Ramos (cell line): ENCODE results near the gene SWAP70.

Experiments used
- in situ Hi-C: fragments of 300-500 bp; cut with MboI; formaldehyde crosslinking; loops from one replicate; pipeline ENCODE4 v1.14.3; 2022; ENCODE audit warnings: low sequenced_read_pairs; ENCODE audit not compliant: unreplicated experiment

SWAP70 gene

DNA sequence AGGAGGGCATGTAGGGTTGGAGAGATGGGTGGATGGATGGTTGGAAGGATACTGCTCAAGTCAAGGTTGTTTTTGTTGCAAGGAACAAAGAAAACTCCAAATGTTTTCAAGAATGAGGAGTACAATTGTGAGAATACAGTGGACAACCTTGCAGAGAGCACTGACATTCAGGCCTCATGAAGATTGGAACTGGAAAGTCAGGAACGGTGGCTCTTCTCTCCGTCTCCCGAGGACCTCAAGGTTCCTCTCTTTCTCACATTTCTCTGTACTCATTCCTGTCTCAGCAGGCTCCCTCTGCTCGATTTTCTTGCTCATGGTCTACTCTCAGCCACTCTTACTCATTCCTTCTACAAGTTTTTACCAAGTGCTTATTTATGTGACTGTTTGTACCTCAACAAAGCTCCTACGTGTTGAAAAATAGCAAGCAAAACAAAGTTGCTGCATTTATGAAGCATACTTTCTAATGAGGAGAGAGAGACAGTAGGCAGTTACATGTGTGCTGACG lies 97.6 kb downstream of the SWAP70 start:
- in situ Hi-C loops = loop anchor here (5.0 to 25.0 kb wide), 3 partner anchors 93 to 976 kb away; no protein-coding TSS in a partner anchor

- in situ Hi-C loops = loop anchor here (5.0 to 25.0 kb wide), 3 partner anchors 92 to 975 kb away; no protein-coding TSS in a partner anchor
Observed at GRCh38 chr11:9762531-9762930, 98.7 kb downstream of the SWAP70 start.

- in situ Hi-C loops = loop anchor here (5.0 to 25.0 kb wide), 3 partner anchors 92 to 974 kb away; no protein-coding TSS in a partner anchor
Observed at GRCh38 chr11:9763301-9763700, 99.4 kb downstream of the SWAP70 start.

- in situ Hi-C loops = loop anchor here (5.0 to 25.0 kb wide), 3 partner anchors 89 to 972 kb away; no protein-coding TSS in a partner anchor
Observed at GRCh38 chr11:9765320-9766101, 101.6 kb downstream of the SWAP70 start.

GRCh38 chr11:9769621-9770020 lies 105.7 kb downstream of the SWAP70 start:
- in situ Hi-C loops = loop anchor here (5.0 to 25.0 kb wide), 3 partner anchors 85 to 968 kb away; no protein-coding TSS in a partner anchor

DNA sequence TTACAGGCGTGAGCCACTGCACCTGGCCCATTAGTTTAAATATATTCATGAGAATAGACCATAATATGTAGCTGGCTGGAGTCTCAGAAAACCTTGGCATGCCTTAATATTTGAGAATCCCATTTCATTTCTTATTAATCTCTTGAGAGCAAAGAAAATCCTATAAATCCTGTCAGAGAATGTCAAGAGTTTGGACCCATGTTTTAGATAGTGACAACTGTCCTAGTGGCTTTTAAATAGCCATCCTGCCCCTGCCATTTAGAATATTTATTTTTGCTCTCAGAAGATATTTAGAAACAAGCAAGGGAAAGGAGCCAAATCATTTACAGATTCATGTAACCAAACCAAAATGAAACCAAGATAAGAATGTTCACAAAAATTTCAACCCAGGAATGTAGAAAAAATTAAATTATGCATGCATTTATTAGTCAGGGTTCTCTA lies 107.2 kb downstream of the SWAP70 start:
- in situ Hi-C loops = loop anchor here (25.0 kb wide), 1 partner anchor 966 kb away; no protein-coding TSS in a partner anchor

- in situ Hi-C loops = loop anchor here (25.0 kb wide), 1 partner anchor 965 kb away; no protein-coding TSS in a partner anchor
Observed at GRCh38 chr11:9772218-9772617, 108.3 kb downstream of the SWAP70 start.

GRCh38 chr11:9773524-9773923 lies 109.6 kb downstream of the SWAP70 start:
- in situ Hi-C loops = loop anchor here (25.0 kb wide), 1 partner anchor 964 kb away; no protein-coding TSS in a partner anchor

DNA sequence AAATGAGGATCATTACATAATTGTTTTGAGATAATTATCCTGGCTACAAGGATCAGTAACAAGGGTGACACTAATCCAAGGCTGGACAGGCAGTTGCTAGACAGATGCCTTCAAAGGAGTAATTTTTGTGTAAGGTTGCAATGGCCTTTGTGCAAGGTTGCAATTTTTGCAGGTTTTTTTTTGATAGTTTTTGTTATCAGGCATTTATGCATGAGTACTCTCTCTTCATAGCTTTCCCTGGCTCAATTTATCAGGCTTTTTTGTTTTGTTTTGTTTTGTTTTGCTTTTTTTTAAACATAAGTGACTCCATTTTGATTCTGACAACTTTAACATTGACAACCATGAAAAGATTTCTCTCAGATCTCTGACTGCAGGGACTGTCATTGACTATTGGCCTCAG lies 110.2 kb downstream of the SWAP70 start:
- in situ Hi-C loops = loop anchor here (25.0 kb wide), 1 partner anchor 963 kb away; no protein-coding TSS in a partner anchor

DNA sequence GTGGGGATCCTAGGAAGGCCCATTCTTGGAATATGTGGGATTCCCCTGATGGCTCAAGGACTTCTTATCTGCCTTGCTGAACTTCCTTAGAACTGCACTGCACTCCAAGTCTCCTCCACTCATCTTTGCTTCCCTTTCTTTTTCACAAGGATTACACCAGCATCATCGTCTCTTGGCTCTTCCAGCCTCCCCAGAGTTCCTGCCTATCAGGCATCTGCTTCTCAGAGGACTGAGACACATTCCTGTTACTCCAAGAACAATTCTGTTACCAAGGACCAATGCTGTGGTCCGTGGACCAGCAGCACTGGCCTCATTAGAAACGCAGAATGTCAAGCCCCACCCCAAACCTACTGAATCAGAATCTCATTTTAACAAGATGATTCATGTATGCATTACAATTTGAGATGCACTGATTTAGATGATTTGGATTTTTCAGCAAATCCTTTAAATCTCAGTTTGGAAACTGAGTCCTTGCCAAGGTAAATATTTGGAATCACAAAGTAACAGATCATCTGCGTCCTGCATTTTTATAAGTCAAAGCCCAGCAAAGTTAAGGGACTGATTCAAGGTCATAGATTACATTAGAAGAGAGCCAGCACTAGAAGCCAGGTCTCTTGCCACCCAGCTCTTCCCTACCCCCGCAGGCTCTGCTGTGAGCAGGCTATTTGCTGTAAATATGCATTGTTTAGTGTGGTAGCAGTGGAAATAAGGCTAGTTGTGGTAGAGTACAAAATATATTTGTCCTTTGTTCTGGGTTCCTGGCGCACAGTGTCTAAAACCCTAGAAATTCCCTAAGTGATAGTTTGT lies 110.9 kb downstream of the SWAP70 start:
- in situ Hi-C loops = loop anchor here (25.0 kb wide), 1 partner anchor 963 kb away; no protein-coding TSS in a partner anchor

DNA sequence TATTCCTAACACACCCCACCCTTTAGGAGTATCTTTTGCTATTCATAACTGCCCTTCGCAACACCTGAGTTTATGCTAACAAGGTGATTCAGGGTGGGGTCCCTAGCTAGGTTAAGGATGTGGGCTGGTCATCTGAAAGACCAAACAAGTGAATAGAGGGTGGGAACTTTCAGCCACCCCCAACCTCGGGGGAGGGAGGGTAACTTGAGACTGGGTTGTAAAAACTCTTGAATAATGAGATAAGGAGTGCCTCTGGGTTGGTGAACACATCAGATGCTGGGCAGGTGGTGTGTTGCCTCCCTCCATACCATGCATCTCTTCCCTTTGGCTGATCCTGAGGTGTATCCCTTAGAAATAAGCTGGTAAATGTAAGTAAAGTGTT lies 111.5 kb downstream of the SWAP70 start:
- in situ Hi-C loops = no loop called here

GRCh38 chr11:9776203-9776602 lies 112.3 kb downstream of the SWAP70 start:
- in situ Hi-C loops = no loop called here

DNA sequence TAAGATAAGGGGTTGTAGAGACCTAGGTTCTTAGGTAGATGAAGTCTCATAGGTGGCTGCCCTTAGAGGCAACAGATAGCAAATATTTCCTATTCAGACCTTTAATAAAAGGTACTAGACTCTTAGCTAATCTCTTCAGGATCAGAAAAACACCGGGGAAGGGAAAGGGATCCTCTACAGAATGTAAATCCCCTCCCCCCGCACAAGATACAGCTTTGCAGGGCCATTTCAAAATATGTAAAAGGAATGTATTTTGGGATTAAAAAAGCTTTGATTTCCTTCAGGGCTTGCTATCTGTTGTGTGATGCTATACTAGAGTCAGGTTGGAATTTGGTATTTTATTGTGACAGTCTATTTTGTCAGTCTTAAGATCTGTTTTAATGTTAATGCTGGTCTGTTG lies 113.2 kb downstream of the SWAP70 start:
- in situ Hi-C loops = no loop called here

DNA sequence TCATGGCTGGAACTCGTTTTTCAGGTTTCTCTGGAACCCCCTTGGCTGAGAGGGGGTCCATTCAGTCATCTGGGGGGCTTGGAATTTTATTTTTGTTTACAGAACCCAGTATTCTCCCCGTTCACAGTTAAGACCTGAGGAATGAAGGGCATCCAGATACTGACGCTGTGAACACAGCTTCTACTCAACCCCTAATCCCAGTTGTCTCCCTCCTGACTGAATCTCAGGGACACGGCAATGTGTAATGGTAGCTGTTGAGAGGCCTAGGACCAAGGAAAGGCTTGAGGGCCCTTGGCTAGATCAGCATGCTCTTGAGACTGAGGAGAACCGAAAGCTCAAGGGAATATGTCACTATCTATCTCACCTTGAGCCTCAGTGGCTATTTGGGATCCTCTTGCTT lies 113.6 kb downstream of the SWAP70 start:
- in situ Hi-C loops = no loop called here

DNA sequence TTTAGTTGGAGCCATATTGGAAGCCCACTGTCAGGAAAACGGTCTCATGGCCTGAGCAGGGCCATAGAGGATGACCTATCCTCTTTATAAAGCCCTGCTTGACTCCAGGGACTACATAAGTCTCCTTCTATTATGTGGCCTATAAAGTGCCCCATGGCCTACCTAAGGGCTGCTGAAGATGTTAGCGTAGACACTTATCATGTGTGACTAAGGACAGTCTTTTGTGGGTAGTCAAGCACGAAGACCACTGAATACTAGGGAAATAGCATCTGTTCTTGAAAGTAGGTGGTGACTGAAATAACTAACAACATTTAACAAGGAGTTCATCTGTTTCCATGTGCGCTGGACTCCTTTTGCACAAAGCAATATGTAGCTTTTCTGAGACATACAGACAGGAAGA lies 117.1 kb downstream of the SWAP70 start:
- in situ Hi-C loops = no loop called here

DNA sequence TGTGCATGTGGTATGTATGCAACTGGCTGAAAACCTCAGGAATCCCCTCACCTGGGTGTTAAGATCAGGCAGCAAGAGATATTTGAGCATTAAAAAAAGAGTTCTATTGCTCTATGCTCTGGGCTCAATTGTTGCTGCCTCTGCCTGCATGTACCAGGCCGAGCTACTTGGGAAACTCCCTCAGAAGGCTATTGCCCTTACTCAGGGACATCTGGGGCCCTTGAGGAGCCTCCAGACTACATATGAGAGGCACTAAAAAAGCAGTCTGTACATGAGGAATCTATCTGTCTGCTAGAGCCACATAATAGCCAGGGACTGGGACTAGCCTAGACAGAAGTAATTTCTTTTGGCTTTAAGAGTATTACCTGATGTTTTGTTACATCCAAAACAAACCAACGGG lies 120.1 kb downstream of the SWAP70 start:
- in situ Hi-C loops = no loop called here

DNA sequence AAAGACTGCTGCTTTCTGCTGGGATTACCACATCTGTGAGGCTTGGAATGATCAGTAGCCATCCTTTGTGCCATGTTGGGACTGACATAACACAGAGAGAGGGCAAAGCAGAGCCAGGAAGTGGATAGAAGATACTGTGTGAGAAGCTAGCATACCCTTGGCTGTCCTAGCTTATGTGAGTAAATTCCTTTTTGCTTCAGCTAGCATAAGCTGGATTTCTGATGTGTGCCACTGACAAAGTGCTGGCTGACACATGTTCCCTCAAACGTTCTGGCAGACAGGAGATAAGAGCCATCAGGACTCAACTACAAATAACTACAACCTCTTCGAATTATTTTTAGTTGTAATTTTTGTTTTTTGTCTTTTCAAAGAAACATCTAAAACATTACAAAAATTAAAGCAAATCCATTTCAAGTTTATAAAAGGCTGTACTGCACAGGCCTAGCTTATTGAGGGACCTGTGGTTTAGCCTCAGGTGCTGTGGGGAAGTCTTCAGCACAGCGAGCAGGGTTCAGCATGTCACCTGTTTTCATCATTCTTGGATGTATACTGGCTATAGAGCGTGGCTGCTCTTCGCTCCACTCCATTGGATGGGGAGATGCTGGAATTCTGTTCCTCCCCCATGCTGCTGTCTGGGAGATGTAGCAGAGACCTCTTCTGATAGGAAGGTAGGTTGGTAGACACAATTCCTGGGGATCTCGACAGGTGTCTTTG lies 120.9 kb downstream of the SWAP70 start:
- in situ Hi-C loops = no loop called here

- in situ Hi-C loops = no loop called here
Observed at GRCh38 chr11:9787260-9787659, 123.4 kb downstream of the SWAP70 start.

DNA sequence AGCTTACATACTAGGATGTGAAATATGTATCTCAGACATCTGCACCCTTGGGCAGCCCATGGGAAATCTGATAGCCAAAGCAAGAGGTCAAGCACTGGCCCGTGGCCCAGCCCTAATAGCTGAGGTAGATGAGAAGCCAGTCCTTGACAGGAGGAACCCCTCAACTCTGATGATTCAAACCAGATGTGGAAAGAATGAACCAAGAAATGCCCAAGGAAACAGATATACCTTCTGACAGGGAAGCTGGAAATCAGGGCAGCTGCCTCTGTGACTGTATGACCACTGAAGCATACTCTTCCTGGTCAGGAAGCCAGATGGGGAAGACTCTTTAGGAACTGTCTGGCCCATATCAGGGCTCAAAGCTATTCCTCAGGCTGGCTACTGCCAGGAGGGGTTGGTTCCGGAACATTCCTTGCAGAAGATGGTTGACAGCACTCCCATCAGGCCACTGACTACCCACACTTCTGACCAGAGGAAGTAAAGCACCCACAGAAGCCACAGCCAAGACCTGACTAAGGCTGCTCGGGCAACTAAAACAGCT lies 124.2 kb downstream of the SWAP70 start:
- in situ Hi-C loops = no loop called here

DNA sequence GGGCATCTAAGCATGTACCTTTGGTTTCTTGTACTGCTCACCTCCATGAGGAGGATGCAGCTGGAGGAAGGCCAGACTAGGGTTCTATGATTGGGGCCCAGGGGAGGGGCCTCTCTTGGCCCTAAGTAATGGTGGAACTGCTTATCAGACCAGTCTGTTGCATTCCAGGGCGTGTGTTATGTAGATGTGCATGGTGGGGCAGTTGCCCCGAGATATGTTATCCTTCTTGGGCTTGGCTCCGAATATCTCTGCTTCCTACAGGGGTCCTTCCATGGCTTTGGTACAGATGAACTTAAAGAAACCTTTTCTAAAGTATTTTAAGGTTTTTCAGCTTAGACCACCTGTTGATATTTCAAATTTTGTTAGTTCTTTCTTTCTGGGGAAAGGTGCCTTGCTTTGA lies 126.0 kb downstream of the SWAP70 start:
- in situ Hi-C loops = no loop called here
